HL-60/S4 treated with phorbol 12-myristate 13-acetate at 8.2 ng/mL for 4 days and 3 days (cell line): ENCODE results near the gene IFT20.

Experiments used
- in situ Hi-C: fragments of 300-500 bp; cut with MboI; formaldehyde crosslinking; loops from 2 replicates; pipeline ENCODE4 v1.15.0; 2022; ENCODE audit warnings: low sequenced_read_pairs

Gene IFT20

DNA sequence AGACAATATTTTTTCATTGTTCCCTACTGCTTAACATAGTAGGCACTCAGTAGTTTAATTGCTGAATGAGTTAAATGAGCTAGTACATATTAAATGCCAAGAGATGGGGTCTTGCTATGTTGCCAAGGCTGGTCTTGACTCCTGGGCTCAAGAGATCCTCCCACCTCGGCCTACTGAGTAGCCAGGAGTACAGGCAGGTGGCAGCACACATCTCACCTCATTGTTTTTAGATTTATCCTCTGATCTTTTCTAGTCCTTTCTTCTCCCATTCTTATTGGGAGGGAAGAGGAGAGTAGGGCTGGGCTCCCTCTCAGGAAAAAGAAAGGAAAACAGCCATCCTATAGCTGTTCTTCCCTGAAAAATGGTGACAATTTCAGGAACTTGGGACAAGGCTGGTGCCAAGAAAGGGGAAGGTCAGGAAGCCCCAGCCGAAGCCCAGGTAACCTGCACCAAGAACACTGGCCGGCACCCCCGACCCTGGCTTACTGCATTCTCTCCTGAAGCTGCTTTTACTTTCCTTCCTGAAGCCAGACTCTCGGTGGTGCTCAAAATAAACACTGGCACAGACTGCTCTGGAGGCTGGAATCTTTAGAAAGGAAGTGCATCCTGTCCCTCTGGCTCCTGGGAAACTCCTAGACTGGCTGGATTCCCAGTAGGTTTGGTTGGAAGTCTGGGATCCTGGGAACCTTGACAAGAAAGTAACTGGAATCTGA is 2.9 kb upstream of the IFT20 start:
- in situ Hi-C loops, result no loop called here

- in situ Hi-C loops, result no loop called here
Measured at GRCh38 chr17:28335959-28336871, 943 bp upstream of the IFT20 start.

DNA sequence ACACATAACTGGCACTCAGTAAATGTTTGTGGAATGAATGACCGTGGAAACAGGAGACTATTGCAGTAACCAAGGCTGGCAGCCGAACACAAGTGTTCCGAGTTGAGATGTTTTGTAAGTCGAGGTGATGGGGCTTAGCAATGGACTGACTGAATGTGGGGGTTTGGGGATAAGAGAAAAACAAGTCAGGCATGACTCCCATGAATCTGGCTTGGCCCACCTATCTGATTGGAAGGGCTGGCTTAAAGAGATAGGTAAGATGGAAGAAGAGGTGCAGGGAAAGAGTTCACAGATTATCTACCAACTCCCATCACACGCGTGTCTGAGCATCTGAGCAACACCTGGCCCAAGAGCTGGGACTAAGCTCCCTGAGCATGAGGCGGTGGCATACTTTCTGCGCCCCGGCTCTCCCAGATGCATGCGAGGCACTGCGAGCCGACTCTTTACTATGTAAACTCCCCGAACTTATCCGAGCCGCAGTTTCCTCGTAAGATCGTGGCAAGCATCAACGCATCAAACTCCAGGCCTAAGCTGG is 539 bp downstream of the IFT20 start:
- in situ Hi-C loops, result no loop called here

DNA sequence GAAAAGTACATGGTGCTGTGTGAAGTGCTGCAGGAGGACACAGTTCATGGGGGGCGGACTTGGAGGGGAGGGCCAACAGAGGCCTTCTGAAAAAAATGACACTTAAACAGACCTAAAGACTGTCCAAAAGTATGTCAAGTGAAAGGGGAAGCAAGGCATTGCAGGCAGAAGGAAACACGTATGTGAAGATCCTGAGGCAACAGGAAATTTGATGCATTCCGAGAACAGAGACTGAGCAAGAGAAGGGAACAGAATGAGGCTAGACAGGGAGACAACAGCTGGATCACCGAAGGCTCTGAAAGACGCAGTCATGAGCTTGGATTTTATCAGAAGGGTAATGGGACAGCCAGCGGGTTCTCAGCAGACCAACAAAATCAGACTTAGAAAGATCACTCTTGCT is 1.1 kb downstream of the IFT20 start:
- in situ Hi-C loops, result no loop called here

DNA sequence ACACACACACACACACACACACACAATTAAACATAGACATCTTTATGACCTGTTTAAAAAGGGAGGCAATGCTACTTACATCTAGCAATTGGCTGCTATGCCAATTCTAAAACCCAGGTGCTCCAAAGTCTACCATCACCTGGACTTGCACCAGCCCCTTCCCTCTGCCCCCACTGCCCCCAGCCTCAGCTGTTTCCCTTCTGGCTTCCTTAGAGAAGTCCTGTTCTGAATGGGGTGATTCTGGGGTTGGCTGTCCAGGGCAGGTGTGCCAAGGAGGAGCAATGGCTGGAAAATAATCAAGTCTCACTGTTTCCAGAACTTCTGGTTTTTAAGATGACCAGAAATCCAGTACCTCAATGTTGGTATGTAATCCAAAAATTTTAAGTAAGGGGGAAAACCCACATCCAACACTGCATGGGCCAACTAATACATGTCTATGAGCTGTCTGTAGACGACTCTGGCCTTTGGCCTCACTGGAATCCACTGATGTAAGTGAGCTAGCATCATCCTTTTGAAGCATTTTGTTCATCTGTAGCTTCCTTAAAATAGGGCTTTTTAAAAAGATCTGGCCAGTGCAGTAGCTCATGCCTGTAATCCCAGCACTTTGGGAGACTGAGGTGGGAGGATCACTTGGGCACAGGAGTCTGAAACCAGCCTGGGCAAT is 2.1 kb downstream of the IFT20 start:
- in situ Hi-C loops, result no loop called here

GRCh38 chr17:28331891-28332420 is 3.3 kb downstream of the IFT20 start:
- in situ Hi-C loops, result no loop called here

GRCh38 chr17:28330671-28331070 is 4.6 kb downstream of the IFT20 start:
- in situ Hi-C loops, result no loop called here

- in situ Hi-C loops, result no loop called here
Measured at GRCh38 chr17:28328325-28328724, 6.9 kb downstream of the IFT20 start.

DNA sequence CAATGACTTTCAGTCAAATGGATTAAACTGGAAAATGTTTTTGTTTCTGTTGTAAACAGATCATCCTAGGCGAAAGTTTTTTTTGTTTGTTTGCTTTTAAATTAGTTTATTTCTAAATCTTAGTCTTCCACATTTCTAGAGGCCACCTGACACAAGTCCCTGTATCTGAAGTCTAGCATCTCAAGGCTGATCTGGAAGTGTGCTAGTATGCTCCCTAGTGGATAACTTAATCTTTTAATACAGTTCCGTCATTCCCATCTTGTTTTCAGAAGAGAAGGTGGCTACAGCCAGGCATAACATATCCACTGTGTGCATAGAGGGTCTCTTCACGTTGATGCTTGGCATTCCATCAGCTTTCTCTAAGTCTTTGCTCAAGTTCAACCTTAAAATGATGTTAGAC is 7.6 kb downstream of the IFT20 start:
- in situ Hi-C loops, result no loop called here

DNA sequence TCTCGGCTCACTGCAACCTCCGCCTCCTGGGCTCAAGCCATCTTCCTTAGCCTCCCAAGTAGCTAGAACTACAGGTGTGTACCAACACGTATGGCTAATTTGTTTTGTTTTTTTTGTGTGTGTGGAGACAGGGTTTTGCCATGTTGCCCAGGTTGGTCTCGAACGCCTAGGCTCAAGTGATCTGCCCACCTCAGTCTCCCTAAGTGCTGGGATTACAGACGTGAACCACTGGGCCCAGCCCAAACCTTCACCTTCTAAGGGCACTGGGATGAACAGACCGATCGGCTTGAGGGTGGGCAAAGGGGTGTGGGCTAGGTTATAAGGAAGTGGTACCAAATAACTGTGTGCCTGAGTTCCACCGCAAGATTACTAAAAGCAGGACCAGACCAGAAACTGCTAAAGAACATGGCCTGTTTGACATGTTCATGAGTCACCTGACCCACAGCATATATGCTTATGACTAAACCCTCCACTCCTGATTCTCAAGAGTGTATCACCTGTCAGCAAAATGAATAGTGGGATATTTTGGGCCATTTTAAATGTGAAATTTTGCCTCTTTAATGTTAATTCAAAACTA is 8.2 kb downstream of the IFT20 start:
- in situ Hi-C loops, result no loop called here

GRCh38 chr17:28326114-28326513 is 9.2 kb downstream of the IFT20 start:
- in situ Hi-C loops, result no loop called here

GRCh38 chr17:28325211-28325610 is 10.1 kb downstream of the IFT20 start:
- in situ Hi-C loops, result no loop called here

DNA sequence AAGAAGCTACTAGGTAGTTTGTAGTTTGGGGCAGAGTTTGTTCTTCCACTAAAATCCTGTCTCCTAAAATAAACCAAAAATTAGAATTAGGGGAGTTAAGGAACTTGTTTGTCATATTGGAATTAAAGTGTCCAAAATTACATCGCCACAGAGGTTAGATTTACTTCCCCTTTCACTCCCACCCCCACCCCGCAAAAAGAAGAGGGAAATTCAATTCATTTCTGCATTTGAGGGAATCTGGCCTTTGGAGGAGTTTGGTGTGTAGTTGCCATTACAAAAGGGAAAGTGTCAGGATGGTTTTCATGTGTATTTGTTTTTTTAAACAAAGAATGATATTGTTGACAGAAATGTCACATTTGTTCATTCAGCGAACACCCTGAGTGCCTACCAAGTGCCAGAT is 10.5 kb downstream of the IFT20 start:
- in situ Hi-C loops, result no loop called here

DNA sequence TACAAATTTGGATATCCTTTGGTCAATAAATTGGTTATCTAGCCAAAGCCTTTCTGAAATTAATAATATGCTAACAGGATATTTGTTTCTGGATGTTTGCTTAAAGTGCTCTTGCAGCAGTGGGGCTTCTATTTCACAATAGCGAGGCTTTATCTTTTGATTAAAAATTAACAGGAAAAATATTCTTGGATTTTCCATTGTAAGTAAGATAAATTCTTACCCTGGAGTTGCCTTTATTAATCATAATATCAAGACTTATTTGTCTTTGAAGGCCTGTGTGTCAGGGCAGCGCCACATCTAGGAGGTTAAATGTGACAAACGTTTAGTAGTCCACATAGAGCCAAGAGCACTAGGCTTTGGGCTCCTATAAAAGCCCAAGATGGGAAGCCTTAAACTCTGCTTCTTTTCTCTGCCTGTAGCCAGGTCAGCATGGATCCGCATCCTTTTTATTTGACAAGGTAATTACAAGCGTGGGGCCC is 11.0 kb downstream of the IFT20 start:
- in situ Hi-C loops, result no loop called here

GRCh38 chr17:28320215-28321061 is 14.8 kb downstream of the IFT20 start:
- in situ Hi-C loops, result no loop called here

DNA sequence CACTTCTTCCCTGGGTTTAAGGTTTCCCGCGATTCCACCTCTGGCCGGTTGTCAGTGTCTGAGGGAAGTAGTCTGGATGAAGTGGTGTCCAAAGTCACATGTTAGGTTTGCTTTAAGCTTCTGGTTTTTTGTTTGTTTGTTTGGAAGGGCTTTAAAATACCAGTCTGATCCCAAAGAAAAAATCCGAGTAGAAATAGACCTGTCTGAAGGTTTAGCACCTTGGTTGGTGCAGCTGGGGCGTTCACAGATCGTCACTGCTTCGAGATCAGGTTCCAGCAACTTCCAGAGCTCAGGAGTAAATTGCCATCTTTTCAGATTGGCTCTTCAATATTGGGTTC is 15.7 kb downstream of the IFT20 start:
- in situ Hi-C loops, result no loop called here

- in situ Hi-C loops, result no loop called here
Measured at GRCh38 chr17:28318759-28319597, 16.3 kb downstream of the IFT20 start, which contains the start of gene TMEM97. Gene TMEM97, plus strand, starts transcription at chr17:28319200. Its CDS starts 40 bp downstream, at chr17:28319240.

- in situ Hi-C loops, result no loop called here
Measured at GRCh38 chr17:28317966-28318758, 17.1 kb downstream of the IFT20 start.
